Metanephros (tissue), 2 donors: ENCODE results near the gene CLDN3. TPM values are rescaled to one million over a fixed set of nuclear protein-coding genes. Genes with fewer than 3 reads are reported as not detected.

Experiments
- small RNA-seq: library from RNA; depleted of rRNA; stranded (forward); fragments of <200 nt; gene quantifications from one replicate; pipeline ENCODE3, GENCODE V24; 2014; ENCODE audit warnings: low replicate concordance
- total RNA-seq: library from RNA; depleted of rRNA; stranded (reverse); fragments of >200 nt; gene quantifications from one replicate; pipeline ENCODE4 v1.2.3, GENCODE V29; 2014

Gene CLDN3, protein sequence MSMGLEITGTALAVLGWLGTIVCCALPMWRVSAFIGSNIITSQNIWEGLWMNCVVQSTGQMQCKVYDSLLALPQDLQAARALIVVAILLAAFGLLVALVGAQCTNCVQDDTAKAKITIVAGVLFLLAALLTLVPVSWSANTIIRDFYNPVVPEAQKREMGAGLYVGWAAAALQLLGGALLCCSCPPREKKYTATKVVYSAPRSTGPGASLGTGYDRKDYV
- 79.3 TPM for total RNA-seq

DNA sequence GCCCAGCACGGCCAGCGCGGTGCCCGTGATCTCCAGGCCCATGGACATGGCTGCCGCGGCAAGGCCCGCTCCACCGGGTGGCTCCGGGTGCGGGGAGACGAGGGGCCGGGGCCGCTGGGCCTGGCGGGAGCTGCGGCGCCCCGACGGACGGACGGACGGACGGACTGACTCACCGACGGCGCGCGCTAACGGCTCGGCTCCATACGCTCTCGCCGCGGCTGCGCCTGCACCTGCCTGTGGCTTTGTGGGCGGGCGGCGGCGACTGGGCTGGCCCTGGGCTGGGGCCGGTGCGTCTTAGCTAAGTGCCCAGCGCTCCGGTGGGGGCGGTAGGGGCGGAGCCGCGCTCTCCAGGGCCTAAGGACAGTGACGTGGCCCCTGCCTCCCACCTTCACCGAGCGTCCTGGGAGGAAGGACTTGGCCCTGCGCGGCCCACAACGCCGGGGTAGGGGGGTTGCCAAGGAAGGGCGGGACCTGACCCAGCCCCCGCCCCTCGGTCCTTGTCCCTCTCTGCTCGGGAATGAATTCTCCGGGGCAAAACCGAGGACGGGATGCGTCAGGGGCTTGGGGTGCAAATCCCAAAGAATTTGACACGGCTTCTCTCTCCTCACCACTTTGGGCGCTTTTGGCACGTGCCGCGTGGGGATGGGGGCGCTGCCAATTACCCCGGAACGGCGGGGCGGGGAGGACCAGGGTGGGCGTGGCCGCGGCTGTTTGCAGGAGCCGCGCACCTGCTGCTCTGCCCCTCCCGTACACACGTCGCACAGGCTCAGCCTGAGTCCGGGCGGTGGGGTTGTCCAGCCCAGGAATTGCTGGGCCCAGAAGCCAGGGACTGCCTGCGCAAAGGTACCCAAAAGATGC, at the start of gene CLDN3:
Gene CLDN3 (minus strand): TSS at position 269 of the 858 bp plus-strand sequence. CDS start 221 bp downstream, at position 48.

DNA sequence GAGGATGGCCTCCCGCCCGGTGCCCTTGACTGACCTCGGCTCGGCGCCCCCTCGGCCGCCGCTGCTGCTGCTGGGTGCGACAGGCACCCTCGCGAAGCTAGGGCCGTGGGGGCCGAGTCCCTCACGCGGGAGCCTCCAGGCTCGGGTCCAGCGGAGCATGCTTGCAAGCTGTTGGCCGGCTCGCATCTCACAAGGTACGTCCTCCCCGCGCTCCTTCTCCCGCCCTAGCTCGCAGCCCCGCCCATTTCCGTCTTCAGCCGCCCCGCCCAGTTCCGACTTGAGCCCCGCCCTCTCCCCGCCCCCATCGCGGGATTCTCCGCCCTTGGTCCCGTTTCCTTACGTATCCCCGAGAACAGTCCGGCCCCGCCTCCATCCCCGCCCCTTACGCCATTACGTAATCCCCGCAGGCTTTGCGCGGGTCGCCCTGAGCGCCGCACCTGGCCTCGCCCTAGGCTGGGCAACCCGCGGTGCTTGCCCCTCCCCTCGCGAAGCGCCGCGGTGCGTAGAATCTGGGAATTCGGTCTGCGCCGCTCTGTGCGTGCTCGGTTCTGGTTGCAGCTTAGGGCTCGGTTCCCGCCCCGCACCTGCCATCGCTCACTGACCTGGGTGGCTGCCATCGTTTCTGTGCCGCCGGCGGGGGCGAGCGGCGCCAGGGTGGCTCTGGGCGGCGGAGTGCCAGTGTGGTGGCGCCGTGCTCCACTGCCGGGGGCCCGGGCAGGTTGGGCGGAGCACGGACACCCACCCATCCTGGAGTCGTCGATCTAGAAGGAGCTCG, 31.3 kb downstream of the CLDN3 start, which contains the start of gene ABHD11:
Gene ABHD11 (minus strand): TSS at position 191 of the 775 bp plus-strand sequence. CDS start 32 bp downstream, at position 159.

Small RNAs within 50 kb of the gene (small RNA-seq; reads per million reads assigned to genes)
- not detected for gene RN7SL265P

Other genes with a start within 250 kb of the CLDN3 start
- gene BAZ1B, start 248.0 kb downstream of the CLDN3 start, total RNA-seq = 44.6 TPM
- gene BCL7B, start 212.6 kb downstream of the CLDN3 start, total RNA-seq = 15.2 TPM
- gene TBL2, start 191.7 kb downstream of the CLDN3 start, total RNA-seq = 40.6 TPM
- 9.3 TPM for gene MLXIPL, start 145.7 kb downstream of the CLDN3 start, total RNA-seq
- gene VPS37D, start 102.4 kb downstream of the CLDN3 start, total RNA-seq = 18.6 TPM
- 7.5 TPM for gene DNAJC30, start 86.8 kb downstream of the CLDN3 start, total RNA-seq
- 42.8 TPM for gene BUD23, start 86.7 kb downstream of the CLDN3 start, total RNA-seq
- 12.7 TPM for gene STX1A, start 50.6 kb downstream of the CLDN3 start, total RNA-seq
- gene ABHD11, start 31.5 kb downstream of the CLDN3 start, total RNA-seq = 38.5 TPM
- 132 TPM for gene CLDN4, start 60.7 kb upstream of the CLDN3 start, total RNA-seq
- 19.3 TPM for gene METTL27, start 72.2 kb upstream of the CLDN3 start, total RNA-seq
- not detected for gene TMEM270, start 90.9 kb upstream of the CLDN3 start, total RNA-seq